ENCODE measurements around the gene CDH6.

Gene CDH6

DNA sequence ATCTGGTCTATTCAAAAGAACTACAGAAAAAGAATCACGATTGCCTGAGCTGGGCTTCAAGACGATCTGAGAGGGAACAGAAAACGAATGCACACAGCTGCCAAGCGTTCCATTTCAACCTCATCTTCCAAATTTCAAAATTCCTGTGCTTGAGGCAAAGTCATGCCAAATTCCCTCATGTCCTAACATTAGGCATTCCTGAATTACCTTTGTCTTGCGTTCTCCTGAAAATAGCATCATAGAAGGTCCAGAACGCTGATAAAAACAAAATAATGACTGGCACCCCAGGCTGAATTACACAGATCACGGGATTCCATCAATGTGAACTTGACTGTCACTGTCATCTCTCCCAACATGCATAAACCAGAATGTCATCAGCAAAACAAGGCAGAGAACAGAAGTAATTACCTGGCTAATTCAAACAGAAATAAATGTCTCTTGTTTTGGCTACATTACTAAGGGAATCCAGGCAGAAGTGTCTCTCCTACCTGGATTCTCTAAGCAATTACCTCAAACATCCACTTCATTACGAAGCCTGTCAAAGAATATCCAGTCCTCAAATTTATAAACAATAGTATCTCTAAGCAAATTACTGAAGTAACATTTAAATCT is 12.0 kb upstream of the CDH6 start:
- no peaks in the 10 kb centered on the region for H3K36me3 ChIP-seq (ENCODE audit: control insufficient read depth, insufficient read depth, low read length)
- H3K9me3 ChIP-seq (ENCODE audit: control insufficient read depth, low read length) = no peaks in the 10 kb centered on the region
- no peaks in the 10 kb centered on the region for H3K4me1 ChIP-seq (ENCODE audit: control insufficient read depth, insufficient read depth, low read length)
- no peaks in the 10 kb centered on the region for H3K27me3 ChIP-seq (ENCODE audit: control insufficient read depth, insufficient read depth, low read length)
- H3K9ac ChIP-seq (ENCODE audit: low read length) = no peak overlapping the region
- H3K4me3 ChIP-seq (ENCODE audit: low read length) = no peak overlapping the region

DNA sequence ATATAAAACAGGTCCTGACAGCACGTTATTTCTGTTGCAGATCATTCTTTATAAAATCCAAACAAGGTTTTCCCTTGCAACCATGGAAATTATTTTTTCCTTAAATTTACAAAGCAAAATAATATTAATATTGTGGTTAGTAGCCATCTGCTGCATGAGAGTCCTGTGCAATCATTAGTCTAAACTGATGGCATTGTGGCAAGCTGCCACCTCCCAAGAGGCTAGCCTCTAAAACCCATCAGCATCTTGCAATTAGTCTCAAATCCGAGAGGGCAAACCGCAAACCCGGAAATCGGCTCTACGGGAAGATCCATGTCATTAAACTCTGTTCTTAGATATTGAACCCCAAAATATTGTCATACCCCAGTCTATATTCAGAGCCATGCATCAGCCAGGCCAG is 11.3 kb upstream of the CDH6 start:
- Histone ChIP-seq H3K36me3 (ENCODE audit: control insufficient read depth, insufficient read depth, low read length) (no peaks in the 10 kb centered on the region), H3K9me3 (ENCODE audit: control insufficient read depth, low read length) (no peaks in the 10 kb centered on the region), H3K4me1 (ENCODE audit: control insufficient read depth, insufficient read depth, low read length) (no peaks in the 10 kb centered on the region), H3K9ac (ENCODE audit: low read length) (no peak overlapping the region), H3K27me3 (ENCODE audit: control insufficient read depth, insufficient read depth, low read length) (no peaks in the 10 kb centered on the region), H3K4me3 (ENCODE audit: low read length) (no peak overlapping the region)

DNA sequence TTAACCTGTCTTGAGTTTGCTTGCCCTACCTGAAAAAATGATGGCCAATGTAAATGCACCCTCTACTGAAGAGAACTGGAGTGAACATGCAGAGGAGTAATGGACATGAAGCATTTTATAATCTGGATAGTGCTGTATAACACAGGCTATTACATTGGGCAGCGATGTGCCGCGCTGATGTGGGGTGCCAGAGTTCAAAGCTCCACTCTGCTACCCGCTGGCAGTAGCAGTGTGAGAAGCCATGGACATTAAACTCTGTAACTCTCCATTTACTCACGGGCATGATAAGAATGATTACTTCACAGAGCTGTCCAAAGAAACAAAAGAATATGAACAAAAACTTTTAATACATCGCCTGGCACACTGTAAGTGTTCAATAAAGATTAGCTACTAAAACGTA is 7.5 kb upstream of the CDH6 start:
- Histone ChIP-seq H3K9me3 (ENCODE audit: control insufficient read depth, low read length) (no peaks in the 10 kb centered on the region), H3K4me1 (ENCODE audit: control insufficient read depth, insufficient read depth, low read length) (no peaks in the 10 kb centered on the region), H3K9ac (ENCODE audit: low read length) (no peak overlapping the region), H3K36me3 (ENCODE audit: control insufficient read depth, insufficient read depth, low read length) (no peaks in the 10 kb centered on the region), H3K27me3 (ENCODE audit: control insufficient read depth, insufficient read depth, low read length) (no peaks in the 10 kb centered on the region), H3K4me3 (ENCODE audit: low read length) (no peak overlapping the region)

DNA sequence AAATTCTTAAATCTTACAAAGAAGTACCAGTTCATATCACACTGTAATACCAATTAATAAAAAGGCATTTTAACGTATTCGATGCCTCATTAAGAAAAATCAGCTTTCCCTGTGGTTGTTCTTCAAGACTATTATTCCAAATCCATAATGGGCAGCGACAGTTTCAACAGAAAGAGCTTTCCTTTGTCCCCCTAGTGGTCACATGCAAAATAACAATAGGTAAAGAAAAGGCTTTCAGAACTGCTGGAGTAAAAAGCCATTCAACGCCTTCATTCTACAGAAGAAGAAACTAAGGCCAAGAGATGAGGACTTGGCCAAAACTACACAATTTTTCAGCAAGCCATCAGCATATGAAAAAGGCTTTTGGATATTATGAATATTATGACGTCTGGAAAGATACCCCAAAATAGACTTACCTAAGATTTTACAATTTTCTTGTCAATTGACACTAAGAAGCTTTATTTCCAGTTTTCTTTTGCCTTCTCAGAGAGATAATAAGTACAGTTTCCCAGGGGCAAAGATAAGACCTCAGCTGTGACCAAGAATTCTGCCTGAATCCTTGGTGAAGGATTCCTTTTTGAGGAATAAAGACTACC is 6.7 kb upstream of the CDH6 start:
- no peaks in the 10 kb centered on the region for H3K9me3 ChIP-seq (ENCODE audit: control insufficient read depth, low read length)
- H3K4me1 ChIP-seq (ENCODE audit: control insufficient read depth, insufficient read depth, low read length) = no peaks in the 10 kb centered on the region
- no peaks in the 10 kb centered on the region for H3K27me3 ChIP-seq (ENCODE audit: control insufficient read depth, insufficient read depth, low read length)
- no peak overlapping the region for H3K4me3 ChIP-seq (ENCODE audit: low read length)
- no peak overlapping the region for H3K9ac ChIP-seq (ENCODE audit: low read length)
- no peaks in the 10 kb centered on the region for H3K36me3 ChIP-seq (ENCODE audit: control insufficient read depth, insufficient read depth, low read length)

DNA sequence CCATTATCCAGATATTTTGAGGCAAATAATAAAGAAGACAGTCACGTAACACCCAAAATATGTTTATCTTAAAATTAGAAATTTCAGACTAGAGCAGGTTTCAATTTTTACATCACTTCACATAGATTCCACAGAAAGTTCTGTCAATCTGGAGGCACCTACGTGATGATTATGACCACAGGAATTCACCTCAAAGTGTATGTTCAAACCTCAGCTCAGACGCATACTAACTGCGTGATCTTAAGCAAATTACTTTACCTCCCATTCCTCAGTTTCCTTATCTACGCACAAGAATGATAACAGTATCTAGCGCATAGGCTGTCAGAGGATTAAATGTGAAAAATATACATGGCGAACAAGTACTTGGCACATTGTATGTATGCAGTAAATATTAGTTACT is 5.9 kb upstream of the CDH6 start:
- Histone ChIP-seq H3K27me3 (ENCODE audit: control insufficient read depth, insufficient read depth, low read length) (peaks cover 4% of the 10 kb centered on the region), H3K4me1 (ENCODE audit: control insufficient read depth, insufficient read depth, low read length) (no peaks in the 10 kb centered on the region), H3K9ac (ENCODE audit: low read length) (no peak overlapping the region), H3K4me3 (ENCODE audit: low read length) (no peak overlapping the region), H3K36me3 (ENCODE audit: control insufficient read depth, insufficient read depth, low read length) (no peaks in the 10 kb centered on the region), H3K9me3 (ENCODE audit: control insufficient read depth, low read length) (no peaks in the 10 kb centered on the region)

DNA sequence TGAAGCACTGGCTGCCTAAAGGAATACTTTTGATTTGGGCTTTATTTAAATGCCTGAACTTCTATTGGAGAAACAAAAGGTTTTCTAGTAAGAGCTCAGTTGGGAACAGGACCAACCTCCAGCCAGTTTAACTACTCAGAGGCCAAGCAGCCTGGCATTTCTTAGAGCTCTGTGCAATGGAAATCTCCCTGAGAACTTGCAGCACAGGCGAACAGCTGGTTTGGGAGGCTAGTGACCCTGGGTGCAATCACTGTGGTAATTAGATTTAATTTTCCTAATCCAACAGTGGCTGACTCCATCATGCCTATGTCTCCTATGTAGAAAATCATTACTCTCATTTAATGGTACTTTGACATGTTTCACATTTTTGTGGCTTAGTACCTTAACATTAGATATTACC is 1.0 kb upstream of the CDH6 start:
- Histone ChIP-seq H3K27me3 (ENCODE audit: control insufficient read depth, insufficient read depth, low read length) (peaks cover 46% of the 10 kb centered on the region), H3K36me3 (ENCODE audit: control insufficient read depth, insufficient read depth, low read length) (no peaks in the 10 kb centered on the region), H3K4me1 (ENCODE audit: control insufficient read depth, insufficient read depth, low read length) (peaks cover 7% of the 10 kb centered on the region), H3K9ac (ENCODE audit: low read length) (no peak overlapping the region), H3K9me3 (ENCODE audit: control insufficient read depth, low read length) (no peaks in the 10 kb centered on the region), H3K4me3 (ENCODE audit: low read length) (no peak overlapping the region)

DNA sequence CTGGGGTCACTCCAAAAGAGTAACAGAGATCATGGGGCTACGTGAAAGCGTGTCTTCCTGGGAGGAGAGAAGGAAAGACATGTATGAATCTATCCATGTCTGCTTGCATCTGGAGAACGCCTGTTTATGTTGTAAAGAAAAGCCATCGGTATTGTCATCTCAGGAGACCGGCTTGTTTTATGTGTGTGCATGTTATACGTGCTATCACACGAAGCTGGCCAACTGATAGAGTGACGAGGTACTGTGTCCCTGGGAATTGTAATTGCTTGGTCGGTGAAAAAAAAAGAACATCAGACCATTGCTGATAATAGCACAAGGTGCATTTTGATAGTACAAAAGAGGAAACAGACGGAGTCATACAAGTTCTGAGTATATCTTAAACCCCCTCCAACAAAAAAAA is 370 bp upstream of the CDH6 start:
- Histone ChIP-seq H3K9ac (ENCODE audit: low read length) (no peak overlapping the region), H3K4me3 (ENCODE audit: low read length) (no peak overlapping the region), H3K36me3 (ENCODE audit: control insufficient read depth, insufficient read depth, low read length) (no peaks in the 10 kb centered on the region), H3K27me3 (ENCODE audit: control insufficient read depth, insufficient read depth, low read length) (peaks cover 46% of the 10 kb centered on the region), H3K4me1 (ENCODE audit: control insufficient read depth, insufficient read depth, low read length) (peaks cover 7% of the 10 kb centered on the region), H3K9me3 (ENCODE audit: control insufficient read depth, low read length) (no peaks in the 10 kb centered on the region)

DNA sequence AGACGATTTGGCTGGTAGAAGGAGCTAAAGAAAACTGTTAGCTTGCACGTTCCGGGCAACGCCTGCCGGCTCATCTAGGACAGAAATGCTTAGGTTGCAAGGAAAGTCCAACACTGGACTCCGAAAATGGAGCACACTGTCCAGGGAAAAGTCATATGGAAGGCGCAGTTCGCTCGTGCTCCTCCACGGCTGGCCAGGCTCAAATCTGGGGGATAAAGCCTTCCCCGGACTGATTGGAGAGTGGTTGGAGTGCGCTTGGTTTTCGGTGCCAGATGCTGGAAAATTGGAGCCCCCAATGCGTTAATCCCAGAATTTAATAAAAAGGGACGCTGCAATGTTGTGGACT is 955 bp downstream of the CDH6 start:
- no peaks in the 10 kb centered on the region for H3K9me3 ChIP-seq (ENCODE audit: control insufficient read depth, low read length)
- no peak overlapping the region for H3K9ac ChIP-seq (ENCODE audit: low read length)
- no peaks in the 10 kb centered on the region for H3K36me3 ChIP-seq (ENCODE audit: control insufficient read depth, insufficient read depth, low read length)
- peaks cover 48% of the 10 kb centered on the region for H3K27me3 ChIP-seq (ENCODE audit: control insufficient read depth, insufficient read depth, low read length)
- peaks cover 7% of the 10 kb centered on the region for H3K4me1 ChIP-seq (ENCODE audit: control insufficient read depth, insufficient read depth, low read length)
- H3K4me3 ChIP-seq (ENCODE audit: low read length) = no peak overlapping the region

DNA sequence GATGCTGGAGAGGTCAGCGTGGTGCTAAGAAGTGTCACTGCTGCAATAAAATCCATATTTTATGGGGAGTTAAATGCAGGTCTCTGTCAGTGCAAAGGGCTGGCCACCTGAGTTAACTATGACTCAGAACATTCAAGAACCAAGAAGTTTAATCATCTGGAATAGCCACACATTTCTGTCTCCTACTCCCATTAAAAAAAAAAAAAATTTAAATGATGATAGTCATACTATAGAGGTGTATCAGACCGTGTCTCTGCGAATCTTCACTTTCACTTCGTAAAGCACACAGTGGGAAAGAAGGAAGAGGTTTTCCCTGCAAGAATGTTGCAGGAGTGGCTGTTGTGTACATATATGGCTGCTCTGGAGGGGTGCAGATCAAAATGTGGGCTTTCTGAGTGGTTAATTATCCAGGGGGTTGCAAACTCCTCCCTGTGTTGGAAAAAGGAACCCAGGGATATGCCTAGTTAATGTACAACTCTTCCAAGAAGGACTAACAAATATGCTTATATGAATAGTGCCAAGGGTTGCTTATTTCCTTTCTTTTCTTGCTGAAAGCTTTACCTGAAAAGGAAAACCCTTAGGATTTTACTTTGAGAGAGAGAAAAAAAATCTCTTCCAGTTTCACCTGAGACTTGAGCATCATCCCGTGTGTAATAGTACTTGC is 1.5 kb downstream of the CDH6 start:
- H3K4me3 ChIP-seq (ENCODE audit: low read length) = no peak overlapping the region
- H3K9ac ChIP-seq (ENCODE audit: low read length) = no peak overlapping the region
- peaks cover 48% of the 10 kb centered on the region for H3K27me3 ChIP-seq (ENCODE audit: control insufficient read depth, insufficient read depth, low read length)
- H3K4me1 ChIP-seq (ENCODE audit: control insufficient read depth, insufficient read depth, low read length) = peaks cover 7% of the 10 kb centered on the region
- H3K36me3 ChIP-seq (ENCODE audit: control insufficient read depth, insufficient read depth, low read length) = no peaks in the 10 kb centered on the region
- no peaks in the 10 kb centered on the region for H3K9me3 ChIP-seq (ENCODE audit: control insufficient read depth, low read length)

DNA sequence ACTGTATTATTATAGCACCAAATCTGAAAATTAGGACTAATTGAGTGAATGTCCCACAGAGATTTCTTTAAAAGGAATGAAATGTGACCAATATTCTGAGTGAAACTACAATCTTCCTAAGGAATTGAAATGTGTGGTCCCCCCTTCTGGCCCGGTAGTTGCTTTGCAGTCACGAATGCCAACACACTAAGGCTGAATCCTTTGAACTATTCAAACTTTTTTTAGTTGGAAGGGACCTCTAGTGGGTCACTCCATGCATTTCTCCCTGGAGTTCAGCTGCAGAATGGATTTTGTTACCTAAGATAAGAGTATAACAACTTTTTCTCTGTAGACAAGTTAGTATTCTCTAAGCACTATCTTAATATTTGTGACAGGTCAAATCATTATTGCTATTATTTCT is 2.8 kb downstream of the CDH6 start:
- Histone ChIP-seq H3K27me3 (ENCODE audit: control insufficient read depth, insufficient read depth, low read length) (peaks cover 48% of the 10 kb centered on the region), H3K9ac (ENCODE audit: low read length) (no peak overlapping the region), H3K4me3 (ENCODE audit: low read length) (no peak overlapping the region)

DNA sequence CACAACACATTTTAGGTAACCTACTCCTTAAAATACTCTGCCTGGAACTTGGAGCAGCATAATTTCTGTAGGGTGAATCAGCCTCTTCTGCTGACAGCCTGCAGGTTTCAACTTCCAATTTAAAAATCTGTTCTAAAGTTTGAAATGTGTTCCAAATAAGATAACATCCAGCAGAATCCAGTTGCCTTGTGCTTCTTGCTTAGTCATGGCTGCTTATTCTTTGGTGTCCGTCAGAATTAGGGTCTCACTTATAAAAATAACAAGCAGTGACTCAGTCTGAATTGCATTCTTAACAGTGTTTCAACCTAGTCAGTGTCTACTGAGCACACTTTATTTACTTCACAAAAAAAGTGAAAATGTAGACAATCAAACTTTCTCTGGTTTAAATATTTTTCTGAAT is 3.7 kb downstream of the CDH6 start:
- Histone ChIP-seq H3K4me3 (ENCODE audit: low read length) (no peak overlapping the region), H3K9ac (ENCODE audit: low read length) (no peak overlapping the region), H3K27me3 (ENCODE audit: control insufficient read depth, insufficient read depth, low read length) (peaks cover 48% of the 10 kb centered on the region), H3K4me1 (ENCODE audit: control insufficient read depth, insufficient read depth, low read length) (peaks cover 7% of the 10 kb centered on the region), H3K9me3 (ENCODE audit: control insufficient read depth, low read length) (no peaks in the 10 kb centered on the region), H3K36me3 (ENCODE audit: control insufficient read depth, insufficient read depth, low read length) (no peaks in the 10 kb centered on the region)

More for the DNA sequence above, 2.8 kb downstream of the CDH6 start:
- no peaks in the 10 kb centered on the region for H3K36me3 ChIP-seq (ENCODE audit: control insufficient read depth, insufficient read depth, low read length)
- peaks cover 7% of the 10 kb centered on the region for H3K4me1 ChIP-seq (ENCODE audit: control insufficient read depth, insufficient read depth, low read length)
- H3K9me3 ChIP-seq (ENCODE audit: control insufficient read depth, low read length) = no peaks in the 10 kb centered on the region

DNA sequence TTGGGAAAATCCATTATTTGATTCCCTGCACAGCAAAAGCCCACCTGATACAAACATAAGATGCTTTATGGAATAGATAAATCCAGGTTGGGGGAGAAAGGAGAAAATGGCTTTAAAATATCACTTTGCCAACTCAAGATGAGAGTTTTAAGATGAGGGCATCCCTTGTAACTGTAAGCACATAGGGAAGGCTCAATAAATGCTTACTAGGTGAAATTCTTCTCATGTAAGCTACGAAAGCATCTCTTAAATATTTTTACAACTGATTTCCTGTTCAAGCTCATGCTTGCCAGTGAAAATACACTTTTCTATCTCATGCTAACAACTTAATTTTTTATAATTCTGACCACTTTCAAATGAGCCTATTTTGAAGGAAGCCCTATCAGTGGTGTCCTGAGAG is 11.5 kb downstream of the CDH6 start:
- Histone ChIP-seq H3K9me3 (ENCODE audit: control insufficient read depth, low read length) (no peaks in the 10 kb centered on the region), H3K9ac (ENCODE audit: low read length) (no peak overlapping the region)

More for the DNA sequence above, 11.5 kb downstream of the CDH6 start:
- Histone ChIP-seq H3K4me1 (ENCODE audit: control insufficient read depth, insufficient read depth, low read length) (no peaks in the 10 kb centered on the region), H3K4me3 (ENCODE audit: low read length) (no peak overlapping the region), H3K36me3 (ENCODE audit: control insufficient read depth, insufficient read depth, low read length) (no peaks in the 10 kb centered on the region), H3K27me3 (ENCODE audit: control insufficient read depth, insufficient read depth, low read length) (no peaks in the 10 kb centered on the region)
